ENCODE data around the gene CD160. TPM values are rescaled to one million over a fixed set of nuclear protein-coding genes. Genes with fewer than 3 reads are reported as not detected.

Gene CD160
- total and polyA plus RNA-seq, 8 donors = 0.02 to 0.15 (median 0.12) TPM; not detected in 5

DNA sequence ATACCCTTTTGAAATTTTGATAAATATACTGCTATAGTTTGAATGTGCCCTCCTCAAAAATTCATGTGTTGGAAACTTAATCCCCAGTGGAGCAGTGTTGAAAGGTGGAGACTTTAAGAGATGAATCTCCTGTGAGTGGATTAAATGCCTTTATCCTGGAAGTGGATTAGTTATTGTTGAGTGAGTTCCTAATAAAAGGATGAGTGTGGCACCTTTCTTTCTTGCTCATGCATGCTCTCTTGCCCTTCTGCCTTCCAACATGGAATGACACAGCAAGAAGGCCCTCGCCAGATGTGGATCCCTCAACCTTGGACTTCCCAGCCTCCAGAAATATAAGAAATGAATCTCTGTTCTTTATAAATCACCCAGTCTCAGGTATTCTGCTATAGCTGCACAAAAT, 51.8 kb downstream of the CD160 start:
- H3K36me3 ChIP-seq = no peaks in the 10 kb centered on the region
- ATAC-seq = no peak
- TF ChIP-seq, protein P1, sequence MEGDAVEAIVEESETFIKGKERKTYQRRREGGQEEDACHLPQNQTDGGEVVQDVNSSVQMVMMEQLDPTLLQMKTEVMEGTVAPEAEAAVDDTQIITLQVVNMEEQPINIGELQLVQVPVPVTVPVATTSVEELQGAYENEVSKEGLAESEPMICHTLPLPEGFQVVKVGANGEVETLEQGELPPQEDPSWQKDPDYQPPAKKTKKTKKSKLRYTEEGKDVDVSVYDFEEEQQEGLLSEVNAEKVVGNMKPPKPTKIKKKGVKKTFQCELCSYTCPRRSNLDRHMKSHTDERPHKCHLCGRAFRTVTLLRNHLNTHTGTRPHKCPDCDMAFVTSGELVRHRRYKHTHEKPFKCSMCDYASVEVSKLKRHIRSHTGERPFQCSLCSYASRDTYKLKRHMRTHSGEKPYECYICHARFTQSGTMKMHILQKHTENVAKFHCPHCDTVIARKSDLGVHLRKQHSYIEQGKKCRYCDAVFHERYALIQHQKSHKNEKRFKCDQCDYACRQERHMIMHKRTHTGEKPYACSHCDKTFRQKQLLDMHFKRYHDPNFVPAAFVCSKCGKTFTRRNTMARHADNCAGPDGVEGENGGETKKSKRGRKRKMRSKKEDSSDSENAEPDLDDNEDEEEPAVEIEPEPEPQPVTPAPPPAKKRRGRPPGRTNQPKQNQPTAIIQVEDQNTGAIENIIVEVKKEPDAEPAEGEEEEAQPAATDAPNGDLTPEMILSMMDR (IDR thresholded peaks at IDR 0.05) = no peak
- 96 to 100% methylated on average over 1 of the region's 1 CpG for WGBS, 2 donors
- H3K4me3 ChIP-seq = no peak overlapping the region
- DNase-seq = no peak
- no peaks in the 10 kb centered on the region for H3K27me3 ChIP-seq
- H3K9me3 ChIP-seq = no peaks in the 10 kb centered on the region
- H3K4me1 ChIP-seq = peaks cover 0 to 12% (median 0%) of the 10 kb centered on the region in 3 donors
- no peak for FAIRE-seq
- intact Hi-C loops (cut with DNase I) = no loop called here
- no peak overlapping the region for H3K27ac ChIP-seq

DNA sequence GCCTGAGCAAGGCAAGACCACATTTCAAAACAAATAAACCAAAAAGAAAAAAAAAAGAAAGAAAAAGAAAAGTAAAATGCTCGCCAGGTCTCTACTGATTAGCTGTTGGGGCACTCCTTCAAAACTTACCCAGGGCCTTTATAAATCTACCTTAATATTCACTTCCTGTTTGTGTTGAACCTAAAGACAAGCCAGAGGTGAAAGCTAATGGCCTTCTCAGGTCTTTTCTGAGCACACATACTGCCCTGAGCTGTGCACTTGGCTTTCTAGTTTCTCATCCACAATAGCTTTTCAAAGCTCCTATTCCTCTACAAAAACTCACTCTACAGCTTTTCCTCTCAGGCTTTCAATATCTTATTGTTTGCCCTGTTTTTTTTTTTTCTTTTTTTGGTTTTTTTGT, 54.1 kb downstream of the CD160 start:
- no peaks in the 10 kb centered on the region for H3K9me3 ChIP-seq
- H3K4me1 ChIP-seq = peaks cover 6 to 21% (median 9%) of the 10 kb centered on the region in 3 donors
- intact Hi-C loops (cut with DNase I) = no loop called here
- H3K27me3 ChIP-seq = no peaks in the 10 kb centered on the region
- peak overlapping the region in 3 of 4 donors; percentile 13 to 25 (median 22) for H3K27ac ChIP-seq
- WGBS, 2 donors = 38 to 49% methylated on average over 1 of the region's 1 CpG
- DNase-seq (no peak), ATAC-seq (peak; percentile 20 to 59 (median 34)), FAIRE-seq (no peak)
- TF ChIP-seq, protein P1 (IDR thresholded peaks at IDR 0.05) = no peak
- no peaks in the 10 kb centered on the region for H3K36me3 ChIP-seq
- no peak overlapping the region for H3K4me3 ChIP-seq

DNA sequence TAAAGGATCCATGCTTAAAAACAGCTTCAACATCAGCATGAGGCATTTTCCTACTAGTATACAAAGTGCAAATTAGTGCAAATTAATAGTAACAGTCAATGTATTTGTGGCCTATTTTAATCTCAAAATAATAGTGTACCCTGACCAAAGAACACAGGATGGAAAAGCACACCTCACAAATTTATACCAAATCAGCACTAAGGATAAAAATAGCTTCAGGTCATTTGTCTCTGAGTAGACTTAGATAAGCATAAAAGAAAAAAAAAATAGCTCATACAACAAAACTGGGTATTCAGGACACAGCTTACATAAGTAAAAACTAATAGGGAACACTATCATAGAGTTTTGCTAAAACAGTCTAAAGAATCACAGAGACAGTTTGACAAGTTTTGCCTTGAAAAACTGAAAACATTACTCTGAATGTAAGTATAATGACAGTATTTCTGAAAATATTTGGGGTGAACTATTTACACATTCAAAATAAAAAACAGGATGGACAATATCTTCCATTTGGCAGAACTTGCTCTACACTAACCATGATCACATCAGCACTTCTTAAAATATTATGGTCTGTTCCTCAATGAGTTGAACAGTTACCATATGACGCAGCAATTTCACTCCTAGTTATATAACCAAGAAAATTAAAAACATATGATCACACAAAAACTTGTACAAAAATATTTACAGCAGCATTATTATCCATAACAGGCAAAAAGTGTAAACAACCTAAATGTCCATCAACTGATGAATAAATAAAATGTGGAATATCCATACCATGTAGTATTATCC, 58.3 kb downstream of the CD160 start:
- Histone ChIP-seq H3K9me3 (no peaks in the 10 kb centered on the region), H3K27ac (no peak overlapping the region), H3K27me3 (no peaks in the 10 kb centered on the region), H3K4me3 (no peak overlapping the region), H3K36me3 (no peaks in the 10 kb centered on the region), H3K4me1 (peaks cover 9 to 21% (median 13%) of the 10 kb centered on the region in 3 donors)
- ATAC-seq (peak in 2 of 4 donors; percentile 37 to 42), DNase-seq (no peak), FAIRE-seq (no peak)
- TF ChIP-seq, protein P1 (IDR thresholded peaks at IDR 0.05) = no peak
- WGBS, 2 donors = 61 to 65% methylated on average over 1 of the region's 1 CpG
- intact Hi-C loops (cut with DNase I) = no loop called here

DNA sequence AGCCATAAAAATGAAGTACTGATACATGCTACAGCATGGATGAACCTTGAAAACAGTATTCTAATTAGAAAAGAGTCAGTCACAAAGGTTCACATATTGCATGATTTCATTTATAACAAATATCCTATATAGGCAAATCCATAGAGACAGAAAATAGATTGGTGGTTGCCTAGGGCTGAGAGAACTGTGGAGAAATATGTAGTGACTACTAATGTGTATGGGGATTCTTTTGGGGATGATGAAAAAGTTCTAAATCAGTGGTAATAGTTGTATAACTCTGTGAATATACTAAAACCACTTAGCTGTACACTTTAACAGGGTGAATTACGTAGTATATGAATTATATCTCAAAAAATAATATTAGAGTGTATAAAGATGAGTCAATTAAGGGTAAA, 58.8 kb downstream of the CD160 start:
- intact Hi-C loops (cut with DNase I) = no loop called here
- Histone ChIP-seq H3K27ac (no peak overlapping the region), H3K27me3 (no peaks in the 10 kb centered on the region), H3K9me3 (no peaks in the 10 kb centered on the region), H3K4me3 (no peak overlapping the region), H3K4me1 (peaks cover 14 to 22% (median 14%) of the 10 kb centered on the region in 3 donors), H3K36me3 (no peaks in the 10 kb centered on the region)
- FAIRE-seq (no peak), DNase-seq (no peak), ATAC-seq (no peak)
- TF ChIP-seq, protein P1 (IDR thresholded peaks at IDR 0.05) = no peak
- WGBS, 2 donors = 84 to 86% methylated on average over 1 of the region's 1 CpG

Measured in pancreas (tissue), 10 donors.